Suprapubic skin (tissue), 4 donors: Measurements from ENCODE around the gene CBFA2T2.

ENCODE experiments used
- EP300 ChIP-seq: sonication (generic); formaldehyde crosslinking; IDR thresholded peaks from one replicate; pipeline ENCODE4 v1.6.1; 2017; ENCODE audit warnings: antibody characterized with exemption
- POLR2A ChIP-seq, 2 donors: fragments of 450-650 bp; IDR thresholded peaks; one replicate each; pipeline ENCODE4 v1.6.1; 2017; ENCODE audit warnings: antibody characterized with exemption in 2 of 2, mild to moderate bottlenecking in 2 of 2, moderate library complexity in 2 of 2
- POLR2AphosphoS5 ChIP-seq, 3 donors: sonication (generic); formaldehyde crosslinking; IDR thresholded peaks; one replicate each; pipeline ENCODE4 v1.6.1; 2017; ENCODE audit warnings: antibody characterized with exemption in 3 of 3
- TF ChIP-seq, protein P1 (sequence below), 2 donors: fragments of 200-600 bp in 1 of 2; fragments of 450-650 bp in 1 of 2; sonication (generic) in 1 of 2; IDR thresholded peaks; one replicate each; pipeline ENCODE4 v1.5.1; 2016 to 2019; ENCODE audit warnings: antibody characterized with exemption in 2 of 2, mild to moderate bottlenecking in 1 of 2, moderate library complexity in 1 of 2

DNA sequence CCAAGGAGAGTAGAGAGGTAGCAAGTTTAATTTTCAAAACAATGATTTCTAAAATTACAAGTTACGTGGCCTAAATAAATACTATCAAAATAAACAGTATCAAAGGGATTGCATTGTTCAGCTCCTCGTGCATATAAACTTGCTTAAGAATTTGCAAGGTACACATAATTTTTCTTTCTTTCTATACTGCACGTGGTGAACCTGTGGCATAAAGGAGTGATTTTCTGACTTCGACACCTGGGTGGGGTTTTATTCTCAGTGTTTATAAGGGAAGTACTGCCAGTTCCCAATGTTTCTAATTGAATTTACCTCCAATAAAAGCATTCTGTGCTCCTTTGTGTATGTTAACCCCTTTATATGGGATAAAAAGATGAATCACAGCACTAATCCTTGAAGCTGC lies 122.1 kb downstream of the CBFA2T2 start:
- TF ChIP-seq, protein P1, sequence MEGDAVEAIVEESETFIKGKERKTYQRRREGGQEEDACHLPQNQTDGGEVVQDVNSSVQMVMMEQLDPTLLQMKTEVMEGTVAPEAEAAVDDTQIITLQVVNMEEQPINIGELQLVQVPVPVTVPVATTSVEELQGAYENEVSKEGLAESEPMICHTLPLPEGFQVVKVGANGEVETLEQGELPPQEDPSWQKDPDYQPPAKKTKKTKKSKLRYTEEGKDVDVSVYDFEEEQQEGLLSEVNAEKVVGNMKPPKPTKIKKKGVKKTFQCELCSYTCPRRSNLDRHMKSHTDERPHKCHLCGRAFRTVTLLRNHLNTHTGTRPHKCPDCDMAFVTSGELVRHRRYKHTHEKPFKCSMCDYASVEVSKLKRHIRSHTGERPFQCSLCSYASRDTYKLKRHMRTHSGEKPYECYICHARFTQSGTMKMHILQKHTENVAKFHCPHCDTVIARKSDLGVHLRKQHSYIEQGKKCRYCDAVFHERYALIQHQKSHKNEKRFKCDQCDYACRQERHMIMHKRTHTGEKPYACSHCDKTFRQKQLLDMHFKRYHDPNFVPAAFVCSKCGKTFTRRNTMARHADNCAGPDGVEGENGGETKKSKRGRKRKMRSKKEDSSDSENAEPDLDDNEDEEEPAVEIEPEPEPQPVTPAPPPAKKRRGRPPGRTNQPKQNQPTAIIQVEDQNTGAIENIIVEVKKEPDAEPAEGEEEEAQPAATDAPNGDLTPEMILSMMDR (IDR thresholded peaks at IDR 0.05), result no peak
- no peak for TF ChIP-seq POLR2A (IDR thresholded peaks at IDR 0.05)
- TF ChIP-seq POLR2AphosphoS5 (IDR thresholded peaks at IDR 0.05), result no peak
- no peak for TF ChIP-seq EP300
